IMR-90 (cell line): ENCODE data around the gene NOX4. TPM values are rescaled to one million over a fixed set of nuclear protein-coding genes. Genes with fewer than 3 reads are reported as not detected.

Source experiments
- ATAC-seq: fragments of 200-7000 bp; cut with Tn5 transposase; 2 replicates; pipeline ENCODE4 v1.9.1; 2020; ENCODE audit warnings: low read depth, mild to moderate bottlenecking, moderate library complexity
- BruUV-seq: library from RNA; stranded (reverse); fragments of 400-500 nt; replicated peaks from 2 replicates; lab custom pipeline; 2021; lab: Mats Ljungman, UMichigan
- CTCF ChIA-PET: fragments of 300-600 bp; formaldehyde crosslinking; extraction: SDS; loops from one replicate; lab custom pipeline; 2021; ENCODE audit warnings: antibody characterized with exemption; lab: Yijun Ruan, JAX
- POLR2A ChIA-PET: fragments of 300-600 bp; sonication (Branson Sonifier 250); formaldehyde crosslinking; loops from one replicate; lab custom pipeline; 2022; ENCODE audit warnings: antibody characterized with exemption; ENCODE audit not compliant: unreplicated experiment; lab: Charles Lee
- DNase-seq: peaks from one replicate; pipeline ENCODE4 v3.0.0; 2013
- H2AFZ ChIP-seq: replicated peaks from 2 replicates; pipeline ENCODE3; 2013; ENCODE audit warnings: low read length, mild to moderate bottlenecking; ENCODE audit not compliant: poor library complexity
- H2AK5ac ChIP-seq: 2 replicates; pipeline ENCODE4 v1.6.1; 2013; ENCODE audit warnings: low read depth, low read length, inconsistent platforms
- H2AK9ac ChIP-seq: replicated peaks from 2 replicates; pipeline ENCODE3; 2013; ENCODE audit warnings: mild to moderate bottlenecking, low read depth, low read length, moderate library complexity; ENCODE audit not compliant: poor library complexity
- H2BK120ac ChIP-seq: 2 replicates; pipeline ENCODE4 v1.6.1; 2013; ENCODE audit warnings: low read depth, low read length, inconsistent platforms
- H2BK15ac ChIP-seq: 3 replicates; pipeline ENCODE4 v1.6.1; 2013; ENCODE audit warnings: low read depth, low read length, inconsistent platforms
- H2BK20ac ChIP-seq: 2 replicates; pipeline ENCODE4 v1.6.1; 2013; ENCODE audit warnings: low read depth, mild to moderate bottlenecking, inconsistent platforms, low read length, moderate library complexity
- H2BK5ac ChIP-seq: 2 replicates; pipeline ENCODE4 v1.6.1; 2013; ENCODE audit warnings: mild to moderate bottlenecking, low read depth, low read length, inconsistent platforms; ENCODE audit not compliant: poor library complexity, severe bottlenecking
- H3K14ac ChIP-seq: replicated peaks from 2 replicates; pipeline ENCODE4 v1.6.1; 2013; ENCODE audit warnings: low read depth, low read length, inconsistent platforms
- H3K18ac ChIP-seq: 2 replicates; pipeline ENCODE4 v1.6.1; 2013; ENCODE audit warnings: low read depth, low read length, control low read depth
- H3K23ac ChIP-seq: 2 replicates; pipeline ENCODE4 v1.6.1; 2013; ENCODE audit warnings: low read depth, low read length, inconsistent platforms
- H3K27ac ChIP-seq: 2 replicates; pipeline ENCODE4 v1.5.1; 2013; ENCODE audit warnings: mild to moderate bottlenecking, control low read depth, low read length; ENCODE audit not compliant: insufficient read depth
- H3K27me3 ChIP-seq: 2 replicates; pipeline ENCODE4 v1.6.1; 2013; ENCODE audit warnings: low read length; ENCODE audit not compliant: control insufficient read depth, insufficient read depth
- H3K36me3 ChIP-seq: 2 replicates; pipeline ENCODE4 v1.6.1; 2013; ENCODE audit warnings: low read length, mixed read lengths; ENCODE audit not compliant: control insufficient read depth, insufficient read depth
- H3K4ac ChIP-seq: 2 replicates; pipeline ENCODE4 v1.6.1; 2013; ENCODE audit warnings: low read depth, low read length, inconsistent platforms
- H3K4me1 ChIP-seq: 2 replicates; pipeline ENCODE4 v1.6.1; 2013; ENCODE audit warnings: low read length, mixed read lengths; ENCODE audit not compliant: control insufficient read depth, insufficient read depth
- H3K4me2 ChIP-seq: 2 replicates; pipeline ENCODE4 v1.6.1; 2013; ENCODE audit warnings: low read depth, mild to moderate bottlenecking, control low read depth, low read length, moderate library complexity
- H3K4me3 ChIP-seq: 2 replicates; pipeline ENCODE4 v1.5.1; 2013; ENCODE audit warnings: low read depth, mild to moderate bottlenecking, control low read depth, low read length, moderate library complexity; ENCODE audit not compliant: insufficient read depth
- H3K56ac ChIP-seq: 2 replicates; pipeline ENCODE4 v1.6.1; 2013; ENCODE audit warnings: low read length, inconsistent platforms; ENCODE audit not compliant: insufficient read depth; ENCODE audit errors: extremely low read depth
- H3K79me1 ChIP-seq, 2 experiments: 2 replicates each; pipeline ENCODE4 v1.6.1; 2013; ENCODE audit warnings: low read length in 2 of 2, inconsistent platforms in 1 of 2, low read depth in 1 of 2
- H3K9ac ChIP-seq: 2 replicates; pipeline ENCODE4 v1.6.1; 2013; ENCODE audit warnings: low read depth, low read length, control low read depth
- H3K9me1 ChIP-seq: 2 replicates; pipeline ENCODE4 v1.6.1; 2013; ENCODE audit warnings: low read length, inconsistent platforms; ENCODE audit not compliant: insufficient read depth
- H3K9me3 ChIP-seq: 2 replicates; pipeline ENCODE4 v1.6.1; 2013; ENCODE audit warnings: low read length; ENCODE audit not compliant: control insufficient read depth, insufficient read depth
- H4K20me1 ChIP-seq: 2 replicates; pipeline ENCODE4 v1.6.1; 2013; ENCODE audit warnings: low read length, inconsistent platforms; ENCODE audit not compliant: insufficient read depth
- H4K5ac ChIP-seq: 2 replicates; pipeline ENCODE4 v1.6.1; 2013; ENCODE audit warnings: mild to moderate bottlenecking, low read depth, low read length, control low read depth
- H4K8ac ChIP-seq, 2 experiments: 2 replicates each; pipeline ENCODE4 v1.6.1; 2013; ENCODE audit warnings: low read depth in 2 of 2, low read length in 2 of 2, control low read depth in 1 of 2, inconsistent platforms in 1 of 2
- H4K91ac ChIP-seq: 2 replicates; pipeline ENCODE4 v1.6.1; 2013; ENCODE audit warnings: low read depth, low read length, inconsistent platforms; ENCODE audit not compliant: insufficient read depth
- MAFK ChIP-seq: IDR thresholded peaks from 2 replicates; pipeline ENCODE4 v1.6.1; 2012; ENCODE audit warnings: low read depth, low read length, improper control_type of control experiment
- MAZ ChIP-seq: IDR thresholded peaks from 2 replicates; pipeline ENCODE4 v1.6.1; 2012; ENCODE audit warnings: low read depth, mild to moderate bottlenecking, low read length, improper control_type of control experiment, moderate library complexity, borderline replicate concordance
- RFX5 ChIP-seq: IDR thresholded peaks from 2 replicates; pipeline ENCODE4 v1.8.0; 2012; ENCODE audit warnings: low read depth, mild to moderate bottlenecking, low read length, moderate library complexity
- SMC3 ChIP-seq: fragments of 150-350 bp; IDR thresholded peaks from 2 replicates; pipeline ENCODE4 v1.6.1; 2016; ENCODE audit warnings: low read depth, mild to moderate bottlenecking, antibody characterized with exemption, low read length, moderate library complexity
- WGBS, 2 experiments: methylation state at CpG; one replicate each; pipeline versions ENCODE4 v1.1.5 to v1.1.7; 2013; ENCODE audit warnings: missing lambda C conversion rate in 2 of 2; ENCODE audit not compliant: insufficient read length in 1 of 2; ENCODE audit errors: extremely low coverage in 2 of 2; 5-methylcytosine and 5-hydroxymethylcytosine counted together
- dilution Hi-C: fragments of 300-500 bp; cut with HindIII; formaldehyde crosslinking; loops from one replicate; pipeline ENCODE4 v1.14.3; 2018; ENCODE audit warnings: low sequenced_read_pairs; ENCODE audit not compliant: unreplicated experiment
- in situ Hi-C: fragments of 300-500 bp; cut with MboI; formaldehyde crosslinking; loops from 3 replicates; pipeline ENCODE4 v1.14.3; 2019; ENCODE audit warnings: low sequenced_read_pairs, inconsistent platforms, mixed read lengths
- intact Hi-C: fragments of 100-400 bp; cut with micrococcal nuclease; formaldehyde crosslinking; loops from 2 replicates; pipeline ENCODE4 v1.10.0; 2022
- polyA plus RNA-seq, 3 experiments: library from polyadenylated mRNA; depleted of rRNA; stranded (reverse); fragments of >200 nt; gene quantifications; 2 replicates each; pipeline ENCODE4 v1.2.3, GENCODE V29; 2012; ENCODE audit warnings: low replicate concordance in 1 of 3
- total RNA-seq: library from RNA; depleted of rRNA; stranded (reverse); fragments of >200 nt; gene quantifications from 2 replicates; pipeline ENCODE4 v1.2.3, GENCODE V29; 2012; rRNA removed

Gene NOX4
- total and polyA plus RNA-seq, 2 of the 4 experiments (the other 2 are of a cell fraction) = 4.7 to 11.7 TPM

- CTCF ChIA-PET = no interaction called here
- WGBS, 2 experiments = no CpG with 5 or more reads among the region's 1 CpG
- Histone ChIP-seq H3K14ac (no peak overlapping the region), H3K9ac (no peak overlapping the region), H3K9me1 (no peaks in the 10 kb centered on the region), H2AFZ (no peak overlapping the region), H2BK120ac (no peak overlapping the region), H3K4me3 (no peak overlapping the region), H2BK5ac (no peak overlapping the region), H3K27ac (no peak overlapping the region), H2BK15ac (no peak overlapping the region), H4K8ac (no peak overlapping the region), H4K5ac (no peak overlapping the region), H3K4ac (no peak overlapping the region), H3K4me1 (no peaks in the 10 kb centered on the region), H4K20me1 (no peaks in the 10 kb centered on the region), H4K91ac (no peak overlapping the region), H3K56ac (no peak overlapping the region), H2AK5ac (no peak overlapping the region), H3K18ac (no peak overlapping the region), H2BK20ac (no peak overlapping the region), H2AK9ac (no peak overlapping the region), H3K27me3 (no peaks in the 10 kb centered on the region), H3K4me2 (no peak overlapping the region), H3K9me3 (no peaks in the 10 kb centered on the region), H3K23ac (no peak overlapping the region), H3K36me3 (no peaks in the 10 kb centered on the region), H3K79me1 (no peaks in the 10 kb centered on the region)
- POLR2A ChIA-PET = no interaction called here
- dilution Hi-C loops = no loop called here
- DNase-seq (no peak), ATAC-seq (no peak)
- in situ Hi-C loops = no loop called here
- TF ChIP-seq SMC3 (no peak), MAZ (no peak), RFX5 (no peak), MAFK (no peak)
- intact Hi-C loops = no loop called here
- no TSS peak for BruUV-seq
These were observed 215.2 kb downstream of the NOX4 start for GRCh38 chr11:89275966-89276365.

Other genes starting within 250 kb of the NOX4 start
- not detected in 2 replicates for gene TRIM77, start 218.9 kb upstream of the NOX4 start, total RNA-seq
- not detected in 2 replicates for gene TRIM77, start 218.9 kb upstream of the NOX4 start, polyA plus RNA-seq (2012; rRNA removed)